Breast epithelium (tissue), 4 donors: ENCODE measurements around the gene SYMPK. TPM values are rescaled to one million over a fixed set of nuclear protein-coding genes. Genes with fewer than 3 reads are reported as not detected.
A peak's percentile ranks its signal among the peaks of the same experiment; 100 is the strongest.

Experiments
- DNase-seq, 2 donors: peaks; one replicate each; pipeline ENCODE4 v3.0.0-alpha.2; 2019; ENCODE audit warnings: low spot score in 2 of 2
- H3K27ac ChIP-seq, 2 donors: fragments of 200-600 bp; sonication (generic) in 1 of 2; one replicate each; pipeline ENCODE4 v1.5.1; 2016 to 2019; ENCODE audit warnings: mild to moderate bottlenecking in 1 of 2
- H3K27me3 ChIP-seq, 2 donors: fragments of 200-600 bp; sonication (generic) in 1 of 2; one replicate each; pipeline versions ENCODE4 v1.5.1 to v1.6.0; 2017 to 2019; ENCODE audit warnings: control low read depth in 1 of 2, mild to moderate bottlenecking in 1 of 2
- H3K36me3 ChIP-seq: fragments of 200-600 bp; one replicate; pipeline ENCODE4 v1.5.1; 2019
- H3K4me1 ChIP-seq, 2 donors: fragments of 200-600 bp; sonication (generic); one replicate each; pipeline ENCODE4 v1.5.1; 2016 to 2019; ENCODE audit warnings: control low read depth in 1 of 2
- H3K4me3 ChIP-seq, 3 donors: fragments of 200-600 bp; sonication (generic); 1 replicate in 2 of 3; 2 replicates in 1 of 3; pipeline ENCODE4 v1.5.1; 2016 to 2019; ENCODE audit warnings: mild to moderate bottlenecking in 3 of 3, moderate library complexity in 2 of 3
- H3K9me3 ChIP-seq, 2 donors: fragments of 200-600 bp; sonication (generic) in 1 of 2; one replicate each; pipeline ENCODE4 v1.5.1; 2016 to 2019; ENCODE audit warnings: control low read depth in 1 of 2
- CTCF ChIP-seq, 3 donors: fragments of 450-650 bp; IDR thresholded peaks; one replicate each; pipeline ENCODE4 v1.5.1; 2016 to 2017; ENCODE audit warnings: antibody characterized with exemption in 3 of 3, mild to moderate bottlenecking in 3 of 3, moderate library complexity in 3 of 3
- POLR2A ChIP-seq: fragments of 450-650 bp; IDR thresholded peaks from one replicate; pipeline ENCODE4 v1.6.1; 2016; ENCODE audit warnings: antibody characterized with exemption, mild to moderate bottlenecking, moderate library complexity
- POLR2AphosphoS5 ChIP-seq, 3 donors: sonication (generic); formaldehyde crosslinking; IDR thresholded peaks; one replicate each; pipeline ENCODE4 v1.6.1; 2017; ENCODE audit warnings: antibody characterized with exemption in 3 of 3
- intact Hi-C: fragments of 100-400 bp; cut with DNase I; formaldehyde crosslinking; loops from one replicate; pipeline ENCODE4 v1.15.1; 2023; ENCODE audit warnings: low total_unique reads
- total RNA-seq, 3 donors: library from RNA; depleted of rRNA; stranded (reverse); fragments of >200 nt; gene quantifications; one replicate each; pipeline ENCODE4 v1.1.0, GENCODE V29; 2016

Gene SYMPK
- total RNA-seq, 3 donors from 2014 or later, result 24.3 to 50.8 (median 31.3) TPM

- Histone ChIP-seq H3K4me3 (no peak overlapping the region), H3K27ac (peak overlapping the region in 1 of 2 donors; percentile 32), H3K9me3 (no peaks in the 10 kb centered on the region), H3K4me1 (no peaks in the 10 kb centered on the region), H3K27me3 (no peaks in the 10 kb centered on the region), H3K36me3 (no peaks in the 10 kb centered on the region)
- no peak for TF ChIP-seq POLR2A
- peak; percentile 97 to 99 (median 98) for TF ChIP-seq CTCF (IDR thresholded peaks at IDR 0.05)
- TF ChIP-seq POLR2AphosphoS5 (IDR thresholded peaks at IDR 0.05), result peak in 2 of 3 donors; percentile 33 to 51
- intact Hi-C loops, result no loop called here
- DNase-seq, result peak; percentile 90 to 95
Observed at GRCh38 chr19:45817010-45817724, 45.8 kb downstream of the SYMPK start.

GRCh38 chr19:45816236-45817009 lies 46.5 kb downstream of the SYMPK start:
- Histone ChIP-seq H3K27ac (no peak overlapping the region), H3K4me3 (peak overlapping the region in 1 of 3 donors; percentile 54), H3K4me1 (no peaks in the 10 kb centered on the region), H3K9me3 (no peaks in the 10 kb centered on the region), H3K27me3 (no peaks in the 10 kb centered on the region), H3K36me3 (no peaks in the 10 kb centered on the region)
- no peak for DNase-seq
- TF ChIP-seq POLR2AphosphoS5 (IDR thresholded peaks at IDR 0.05) (no peak), CTCF (IDR thresholded peaks at IDR 0.05) (no peak), POLR2A (no peak)
- intact Hi-C loops, result no loop called here

- no peak for DNase-seq
- peak overlapping the region in 1 of 2 donors; percentile 32 for H3K27ac ChIP-seq
- intact Hi-C loops, result no loop called here
- H3K27me3 ChIP-seq, result no peaks in the 10 kb centered on the region
- H3K4me3 ChIP-seq, result peak overlapping the region; percentile 24 to 54 (median 43)
- TF ChIP-seq POLR2AphosphoS5 (IDR thresholded peaks at IDR 0.05), result peak in 1 of 3 donors; percentile 14
- TF ChIP-seq CTCF (IDR thresholded peaks at IDR 0.05), result no peak
- H3K9me3 ChIP-seq, result no peaks in the 10 kb centered on the region
- H3K36me3 ChIP-seq, result no peaks in the 10 kb centered on the region
- no peaks in the 10 kb centered on the region for H3K4me1 ChIP-seq
Observed at GRCh38 chr19:45815481-45816216, 47.3 kb downstream of the SYMPK start.

- H3K36me3 ChIP-seq, result no peaks in the 10 kb centered on the region
- no peak for TF ChIP-seq POLR2A
- intact Hi-C loops, result no loop called here
- H3K27ac ChIP-seq, result peak within 1 kb of the TSS in 1 of 2 donors; percentile 32
- H3K4me1 ChIP-seq, result no peaks in the 10 kb centered on the region
- H3K4me3 ChIP-seq, result peak within 1 kb of the TSS; percentile 24 to 54 (median 43)
- DNase-seq, result no peak
- no peaks in the 10 kb centered on the region for H3K9me3 ChIP-seq
- no peaks in the 10 kb centered on the region for H3K27me3 ChIP-seq
Observed at GRCh38 chr19:45814851-45815480, 48.0 kb downstream of the SYMPK start, which contains the start of gene RSPH6A. Gene RSPH6A, minus strand, starts transcription at chr19:45815308. Its CDS starts 132 bp downstream, at chr19:45815176.

GRCh38 chr19:45814166-45814780 lies 48.7 kb downstream of the SYMPK start:
- DNase-seq, result no peak
- H3K27ac ChIP-seq, result no peak overlapping the region
- intact Hi-C loops, result no loop called here
- no peaks in the 10 kb centered on the region for H3K9me3 ChIP-seq
- no peaks in the 10 kb centered on the region for H3K4me1 ChIP-seq
- H3K36me3 ChIP-seq, result no peaks in the 10 kb centered on the region
- H3K4me3 ChIP-seq, result no peak overlapping the region
- TF ChIP-seq POLR2A, result no peak
- no peak for TF ChIP-seq CTCF (IDR thresholded peaks at IDR 0.05)
- TF ChIP-seq POLR2AphosphoS5 (IDR thresholded peaks at IDR 0.05), result no peak
- H3K27me3 ChIP-seq, result no peaks in the 10 kb centered on the region
